Smooth muscle cell (in vitro differentiated cells): ENCODE data around the gene EPHA6. TPM values are rescaled to one million over a fixed set of nuclear protein-coding genes. Genes with fewer than 3 reads are reported as not detected.

Experiments used
- DNase-seq: peaks from one replicate; lab custom pipeline; 2025; ENCODE audit not compliant: unreplicated experiment; lab: John Stamatoyannopoulos, UW
- H2AFZ ChIP-seq: fragments of 200-600 bp; sonication (generic); 2 replicates; pipeline ENCODE4 v1.6.0; 2016; ENCODE audit warnings: antibody characterized with exemption, low read depth, mild to moderate bottlenecking
- H3F3A ChIP-seq: fragments of 200-600 bp; sonication (generic); 2 replicates; pipeline ENCODE4 v1.6.0; 2017; ENCODE audit warnings: antibody characterized with exemption, low read depth
- H3K27ac ChIP-seq: fragments of 200-600 bp; sonication (generic); 2 replicates; pipeline ENCODE4 v1.5.1; 2016; ENCODE audit warnings: low read depth, mild to moderate bottlenecking
- H3K27me3 ChIP-seq: fragments of 200-600 bp; sonication (generic); 2 replicates; pipeline ENCODE4 v1.6.1; 2016; ENCODE audit warnings: low read depth, mild to moderate bottlenecking
- H3K36me3 ChIP-seq: fragments of 200-600 bp; sonication (generic); 2 replicates; pipeline ENCODE4 v1.5.1; 2016; ENCODE audit warnings: low read depth
- H3K4me1 ChIP-seq: fragments of 200-600 bp; sonication (generic); 2 replicates; pipeline ENCODE4 v1.5.1; 2016; ENCODE audit warnings: low read depth
- H3K4me2 ChIP-seq: fragments of 200-600 bp; sonication (generic); 2 replicates; pipeline ENCODE4 v1.6.0; 2016; ENCODE audit warnings: mild to moderate bottlenecking
- H3K4me3 ChIP-seq: fragments of 200-600 bp; sonication (generic); 2 replicates; pipeline ENCODE4 v1.5.1; 2016; ENCODE audit warnings: mild to moderate bottlenecking
- H3K79me2 ChIP-seq: fragments of 200-600 bp; sonication (generic); 2 replicates; pipeline ENCODE4 v1.6.0; 2016; ENCODE audit warnings: low read depth, mild to moderate bottlenecking
- H3K9ac ChIP-seq: fragments of 200-600 bp; sonication (generic); 2 replicates; pipeline ENCODE4 v1.6.0; 2016; ENCODE audit warnings: low read depth
- H3K9me3 ChIP-seq: fragments of 200-600 bp; sonication (generic); replicated peaks from 2 replicates; pipeline ENCODE4 v1.5.1; 2016; ENCODE audit warnings: low read depth
- H4K20me1 ChIP-seq: fragments of 200-600 bp; sonication (generic); 2 replicates; pipeline ENCODE4 v1.6.0; 2016; ENCODE audit warnings: low read depth
- CTCF ChIP-seq: fragments of 200-600 bp; sonication (generic); IDR thresholded peaks from 2 replicates; pipeline ENCODE4 v1.5.1; 2017; ENCODE audit warnings: borderline replicate concordance, mild to moderate bottlenecking, antibody characterized with exemption; ENCODE audit not compliant: insufficient read depth, poor library complexity, severe bottlenecking
- WGBS: methylation state at CpG from one replicate; pipeline ENCODE4 v1.1.7; 2016; ENCODE audit warnings: low lambda C conversion rate; 5-methylcytosine and 5-hydroxymethylcytosine counted together
- polyA plus RNA-seq: library from polyadenylated mRNA; unstranded; fragments of >200 nt; fragmentation: Nextera tagmentation; extraction: Ambion mirVana; gene quantifications from 2 replicates; pipeline ENCODE4 v1.2.1, GENCODE V29; 2016
- total RNA-seq: library from RNA; depleted of rRNA; stranded (reverse); fragments of >200 nt; gene quantifications from 2 replicates; pipeline ENCODE4 v1.2.3, GENCODE V29; 2014

Gene EPHA6
- total and polyA plus RNA-seq, 2 experiments from 2014 or later, result 0.36 to 0.51 TPM

GRCh38 chr3:97687734-97688133 lies 873.3 kb downstream of the EPHA6 start:
- no peaks in the 10 kb centered on the region for H3K27me3 ChIP-seq
- H2AFZ ChIP-seq, result no peak overlapping the region
- TF ChIP-seq CTCF, result no peak
- no peak for DNase-seq
- H3K4me2 ChIP-seq, result no peak overlapping the region
- H3K9ac ChIP-seq, result no peak overlapping the region
- no peaks in the 10 kb centered on the region for H3F3A ChIP-seq
- no peaks in the 10 kb centered on the region for H3K4me1 ChIP-seq
- H3K27ac ChIP-seq, result no peak overlapping the region
- no peak overlapping the region for H3K4me3 ChIP-seq
- no peaks in the 10 kb centered on the region for H3K9me3 ChIP-seq
- no peaks in the 10 kb centered on the region for H3K36me3 ChIP-seq
- H3K79me2 ChIP-seq, result no peaks in the 10 kb centered on the region
- 41% methylated on average over 2 of the region's 2 CpGs for WGBS
- no peaks in the 10 kb centered on the region for H4K20me1 ChIP-seq

- DNase-seq, result no peak
- Histone ChIP-seq H3K27me3 (no peaks in the 10 kb centered on the region), H4K20me1 (no peaks in the 10 kb centered on the region), H2AFZ (no peak overlapping the region), H3K9ac (no peak overlapping the region), H3K36me3 (no peaks in the 10 kb centered on the region), H3K27ac (no peak overlapping the region), H3K4me3 (no peak overlapping the region), H3F3A (no peaks in the 10 kb centered on the region), H3K4me2 (no peak overlapping the region), H3K79me2 (no peaks in the 10 kb centered on the region), H3K4me1 (no peaks in the 10 kb centered on the region), H3K9me3 (no peaks in the 10 kb centered on the region)
- no peak for TF ChIP-seq CTCF
- WGBS, result 96% methylated on average over 4 of the region's 4 CpGs
Measured at GRCh38 chr3:97689111-97689510, 874.7 kb downstream of the EPHA6 start.

- Histone ChIP-seq H3K9me3 (no peaks in the 10 kb centered on the region), H3K36me3 (no peaks in the 10 kb centered on the region), H3K27me3 (no peaks in the 10 kb centered on the region), H3K27ac (no peak overlapping the region), H3F3A (no peaks in the 10 kb centered on the region), H3K79me2 (no peaks in the 10 kb centered on the region), H4K20me1 (no peaks in the 10 kb centered on the region), H2AFZ (no peak overlapping the region), H3K9ac (no peak overlapping the region), H3K4me3 (no peak overlapping the region), H3K4me2 (no peak overlapping the region), H3K4me1 (no peaks in the 10 kb centered on the region)
- DNase-seq, result no peak
- TF ChIP-seq CTCF, result no peak
Measured at GRCh38 chr3:97689962-97690361, 875.6 kb downstream of the EPHA6 start.

- WGBS, result 86% methylated on average over 1 of the region's 1 CpG
- H3F3A ChIP-seq, result no peaks in the 10 kb centered on the region
- no peak for TF ChIP-seq CTCF
- no peak overlapping the region for H3K9ac ChIP-seq
- H3K27ac ChIP-seq, result no peak overlapping the region
- H2AFZ ChIP-seq, result no peak overlapping the region
- H3K9me3 ChIP-seq, result no peaks in the 10 kb centered on the region
- H4K20me1 ChIP-seq, result no peaks in the 10 kb centered on the region
- no peaks in the 10 kb centered on the region for H3K4me1 ChIP-seq
- no peak overlapping the region for H3K4me2 ChIP-seq
- no peak for DNase-seq
- no peaks in the 10 kb centered on the region for H3K27me3 ChIP-seq
- no peaks in the 10 kb centered on the region for H3K79me2 ChIP-seq
- no peak overlapping the region for H3K4me3 ChIP-seq
- H3K36me3 ChIP-seq, result no peaks in the 10 kb centered on the region
Measured at GRCh38 chr3:97691354-97691753, 877.0 kb downstream of the EPHA6 start.
